ENCODE results near the gene BCL7C.
"Not testable (repeated sequence)": the region's sequence is repeated elsewhere in the genome, so short reads cannot be mapped to it uniquely, and the experiment has no call there.

The BCL7C gene

GRCh38 chr16:30866031-30866430, 27.8 kb downstream of the BCL7C start:
- DNase-seq (ENCODE audit: low read depth in 2 of 2): no peak

- not testable (repeated sequence) for DNase-seq (ENCODE audit: low read depth in 2 of 2)
Measured at GRCh38 chr16:30863178-30863577, 30.7 kb downstream of the BCL7C start.

- not testable (repeated sequence) for DNase-seq (ENCODE audit: low read depth in 2 of 2)
Measured at GRCh38 chr16:30860729-30861128, 33.1 kb downstream of the BCL7C start.

GRCh38 chr16:30858829-30859423, 35.0 kb downstream of the BCL7C start:
- no peak for DNase-seq (ENCODE audit: low read depth in 2 of 2)

- DNase-seq (ENCODE audit: low read depth in 2 of 2): no peak
Measured at GRCh38 chr16:30858111-30858495, 35.8 kb downstream of the BCL7C start.

- DNase-seq (ENCODE audit: low read depth in 2 of 2): no peak
Measured at GRCh38 chr16:30853758-30854157, 40.1 kb downstream of the BCL7C start.

GRCh38 chr16:30850246-30850645, 43.6 kb downstream of the BCL7C start:
- no peak for DNase-seq (ENCODE audit: low read depth in 2 of 2)

- no peak for DNase-seq (ENCODE audit: low read depth in 2 of 2)
Measured at GRCh38 chr16:30846649-30847402, 47.1 kb downstream of the BCL7C start.

- peak; percentile 60 to 83 for DNase-seq (ENCODE audit: low read depth in 2 of 2)
Measured at GRCh38 chr16:30844671-30845449, 49.0 kb downstream of the BCL7C start.

GRCh38 chr16:30844346-30844670, 49.6 kb downstream of the BCL7C start:
- no peak for DNase-seq (ENCODE audit: low read depth in 2 of 2)

GRCh38 chr16:30843501-30843900, 50.4 kb downstream of the BCL7C start:
- no peak for DNase-seq (ENCODE audit: low read depth in 2 of 2)

- no peak for DNase-seq (ENCODE audit: low read depth in 2 of 2)
Measured at GRCh38 chr16:30842971-30843370, 50.9 kb downstream of the BCL7C start.

GRCh38 chr16:30841332-30841731, 52.5 kb downstream of the BCL7C start:
- no peak for DNase-seq (ENCODE audit: low read depth in 2 of 2)

GRCh38 chr16:30840611-30841010, 53.3 kb downstream of the BCL7C start:
- no peak for DNase-seq (ENCODE audit: low read depth in 2 of 2)

- DNase-seq (ENCODE audit: low read depth in 2 of 2): no peak
Measured at GRCh38 chr16:30839523-30840227, 54.2 kb downstream of the BCL7C start.

- DNase-seq (ENCODE audit: low read depth in 2 of 2): no peak
Measured at GRCh38 chr16:30838876-30839471, 54.9 kb downstream of the BCL7C start.

- DNase-seq (ENCODE audit: low read depth in 2 of 2): no peak
Measured at GRCh38 chr16:30837904-30838303, 56.0 kb downstream of the BCL7C start.

Data from activated CD4-positive, alpha-beta T cell treated with anti-CD3 and anti-CD28 coated beads for 24 hours (primary cell).